Stimulated activated CD8-positive, alpha-beta memory T cell treated with anti-CD3 and anti-CD28 coated beads, Interleukin-4, amount 100 ng/mL, for 1 hour (primary cell): Measurements from ENCODE around the gene ACACB.

Experiments
- DNase-seq, 2 donors: peaks; one replicate each; pipeline ENCODE4 v3.0.0-alpha.2; 2020; ENCODE audit warnings: low read depth in 2 of 2, low spot score in 1 of 2

Gene ACACB

DNA sequence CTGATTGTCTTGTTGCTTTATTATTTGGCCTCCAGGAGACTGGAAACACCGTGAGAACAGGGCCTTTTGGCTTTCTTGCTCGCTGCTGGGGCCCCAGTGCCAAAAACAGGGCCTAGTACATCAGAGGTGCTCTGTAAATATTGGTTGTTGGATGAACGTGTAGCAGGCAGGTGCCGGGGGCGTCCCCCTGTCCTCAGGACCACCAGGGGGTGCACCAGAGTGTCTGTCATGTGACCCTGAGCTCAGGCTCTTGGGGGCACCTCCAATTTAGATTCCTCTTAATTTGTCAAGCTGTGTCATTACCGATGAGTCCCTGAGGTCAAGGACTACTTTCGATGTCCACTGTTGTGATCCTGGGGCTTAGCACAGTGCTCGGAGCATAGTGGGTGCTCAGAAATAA is 87.1 kb downstream of the ACACB start:
- no peak for DNase-seq

DNA sequence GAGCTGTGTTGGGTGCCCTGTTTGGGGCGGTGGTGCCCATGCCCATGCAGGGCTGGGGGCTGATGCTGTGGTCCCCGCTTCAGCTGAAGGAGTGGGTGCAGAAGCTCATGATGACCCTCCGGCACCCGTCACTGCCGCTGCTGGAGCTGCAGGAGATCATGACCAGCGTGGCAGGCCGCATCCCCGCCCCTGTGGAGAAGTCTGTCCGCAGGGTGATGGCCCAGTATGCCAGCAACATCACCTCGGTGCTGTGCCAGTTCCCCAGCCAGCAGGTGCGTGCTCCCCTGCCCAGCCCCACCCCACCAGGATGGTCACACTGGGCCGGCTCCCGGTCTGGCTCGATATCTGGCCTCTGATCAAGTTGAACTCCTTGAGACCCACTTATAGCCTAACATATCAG is 92.7 kb downstream of the ACACB start:
- no peak for DNase-seq

DNA sequence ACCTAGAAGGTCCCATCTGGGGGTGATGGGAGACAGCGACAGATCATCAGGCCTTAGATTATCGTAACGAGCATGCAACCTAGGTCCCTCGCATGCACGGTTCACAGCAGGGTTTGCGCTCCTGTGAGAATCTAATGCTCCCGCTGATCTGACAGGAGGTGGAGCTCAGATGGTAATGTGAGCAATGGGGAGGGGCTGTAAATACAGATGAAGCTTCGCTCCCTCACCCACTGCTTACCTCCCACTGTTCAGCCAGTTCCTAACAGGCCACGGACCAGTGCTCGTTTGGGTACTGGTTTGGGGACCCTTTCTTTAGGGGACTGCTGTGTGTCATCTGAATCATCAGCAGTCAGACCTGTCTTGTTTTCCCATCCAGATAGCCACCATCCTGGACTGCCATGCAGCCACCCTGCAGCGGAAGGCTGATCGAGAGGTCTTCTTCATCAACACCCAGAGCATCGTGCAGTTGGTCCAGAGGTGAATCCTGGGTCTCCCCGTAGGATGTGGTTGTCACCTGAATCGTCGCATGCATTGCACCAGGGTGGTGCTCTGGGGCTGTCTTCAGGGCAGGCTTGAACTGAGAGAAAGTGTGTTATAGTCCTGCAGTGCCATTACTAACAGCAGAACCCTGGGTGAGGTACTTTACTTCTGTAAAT is 96.2 kb downstream of the ACACB start:
- DNase-seq = no peak

DNA sequence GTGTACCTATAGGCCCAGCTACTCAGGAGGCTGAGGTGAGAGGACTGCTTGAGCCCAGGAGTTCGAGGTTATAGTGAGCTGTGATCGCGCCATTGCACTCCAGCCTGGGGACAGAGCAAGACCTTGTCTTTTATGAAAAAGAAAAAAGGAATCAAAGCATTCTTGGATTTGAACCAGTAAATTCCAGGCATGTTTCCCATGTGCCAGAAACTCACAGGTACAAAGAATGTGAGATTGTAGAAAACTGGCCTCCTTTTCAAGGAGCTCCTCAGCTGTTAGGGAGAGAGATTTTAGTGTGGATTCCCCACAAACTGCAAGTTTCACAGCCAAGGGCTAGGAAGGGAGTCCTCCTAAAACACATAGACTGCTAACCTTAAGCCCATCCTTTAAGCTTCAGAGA is 97.7 kb downstream of the ACACB start:
- no peak for DNase-seq

DNA sequence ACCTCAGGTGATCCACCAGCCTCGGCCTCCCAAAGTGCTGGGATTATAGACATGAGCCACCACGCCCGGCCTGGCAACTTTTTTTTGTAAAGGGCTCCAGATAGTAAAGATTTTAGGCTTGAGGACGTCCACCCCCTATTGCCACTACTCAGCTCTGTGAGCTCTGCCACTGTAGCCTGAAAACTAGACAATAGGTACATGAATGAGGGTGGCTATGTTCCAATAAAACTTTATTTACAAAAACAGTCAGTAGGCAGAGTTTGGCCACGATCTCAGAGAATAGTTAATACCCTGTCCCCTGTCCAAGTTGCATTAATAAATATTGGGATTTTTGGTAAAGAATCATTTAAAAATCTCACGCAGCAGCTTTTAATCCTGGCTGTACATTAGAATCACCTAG is 102.6 kb downstream of the ACACB start:
- no peak for DNase-seq

DNA sequence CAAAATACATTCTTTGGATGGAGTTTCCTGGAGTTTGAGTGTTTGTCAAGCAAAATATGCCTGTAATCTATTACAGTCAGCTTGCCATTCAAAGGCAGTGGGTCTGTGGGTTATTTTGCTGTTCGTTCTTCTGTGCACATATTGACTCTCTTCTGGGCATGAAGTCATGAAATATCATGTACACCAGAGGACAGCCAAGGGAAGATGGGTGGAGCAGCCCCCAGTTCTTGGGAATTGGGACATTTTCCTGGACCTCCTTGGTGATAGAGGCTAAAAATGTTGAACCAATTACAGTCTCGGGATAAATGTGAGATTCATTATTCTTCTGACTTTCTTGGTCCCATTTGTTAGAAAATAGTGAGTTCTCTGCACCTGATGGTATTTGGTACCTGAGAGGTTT is 103.6 kb downstream of the ACACB start:
- no peak for DNase-seq

DNA sequence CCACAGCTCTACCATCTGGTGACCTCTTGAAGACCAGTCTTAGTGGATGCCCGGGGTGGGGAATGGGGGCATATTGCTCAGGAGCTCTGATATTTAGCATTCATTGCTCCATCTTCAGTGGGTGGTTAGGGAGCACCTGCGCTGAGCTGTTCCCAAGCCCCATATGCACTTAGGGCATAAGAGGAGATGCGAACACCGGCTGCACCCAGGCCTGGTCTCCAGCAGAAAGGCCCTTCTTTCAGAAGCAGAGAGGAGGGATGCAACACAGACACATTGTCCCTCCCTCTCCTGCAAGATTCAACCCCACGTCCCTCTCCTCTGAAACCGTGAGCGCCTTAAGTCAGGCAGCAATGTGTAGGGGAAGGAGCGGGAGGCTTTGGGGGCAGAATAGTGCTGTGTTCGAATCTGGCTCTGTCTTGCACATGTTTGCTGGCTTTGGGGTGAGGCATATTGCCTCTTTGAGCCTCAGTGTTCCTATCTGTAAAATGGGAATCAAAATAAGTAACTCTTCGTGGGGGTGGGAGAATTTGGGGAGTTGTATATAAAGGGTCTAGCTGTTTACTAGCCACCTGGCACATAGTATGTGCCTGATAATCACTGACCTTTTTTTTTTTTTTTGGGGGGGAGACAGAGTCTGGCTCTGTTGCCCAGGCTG is 105.0 kb downstream of the ACACB start:
- no peak for DNase-seq

DNA sequence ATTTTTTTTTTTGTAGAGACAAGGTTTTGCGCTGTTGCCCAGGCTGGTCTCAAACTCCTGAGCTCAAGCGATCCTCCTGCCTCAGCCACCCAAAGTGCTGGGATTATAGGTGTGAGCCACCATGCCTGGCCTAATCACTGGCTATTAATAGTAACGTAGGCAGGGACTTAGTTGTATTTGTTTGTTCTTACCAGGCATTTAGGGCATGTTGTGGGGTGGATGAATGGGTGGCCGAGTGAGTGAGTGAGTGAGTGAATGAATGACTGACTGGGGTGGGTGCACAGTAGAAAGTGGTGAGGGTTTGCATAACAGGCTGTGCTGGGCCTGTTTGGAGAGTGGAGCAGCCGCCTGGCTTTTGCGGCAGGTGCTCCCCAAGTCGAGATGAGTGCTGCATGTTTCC is 105.7 kb downstream of the ACACB start:
- no peak for DNase-seq

DNA sequence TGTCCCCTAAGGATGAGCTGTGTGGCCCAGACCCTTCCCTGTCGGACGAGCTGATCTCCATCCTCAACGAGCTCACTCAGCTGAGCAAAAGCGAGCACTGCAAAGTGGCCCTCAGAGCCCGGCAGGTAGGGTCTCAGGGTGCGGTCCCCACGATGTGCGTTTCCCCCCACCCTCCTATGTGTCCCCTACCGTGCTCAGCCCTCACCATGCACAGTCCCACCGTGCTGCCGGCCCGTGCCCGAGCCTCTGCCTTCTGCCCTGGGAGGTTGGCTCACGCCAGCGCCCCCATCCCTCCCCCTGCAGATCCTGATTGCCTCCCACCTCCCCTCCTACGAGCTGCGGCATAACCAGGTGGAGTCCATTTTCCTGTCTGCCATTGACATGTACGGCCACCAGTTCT is 106.1 kb downstream of the ACACB start:
- no peak for DNase-seq

DNA sequence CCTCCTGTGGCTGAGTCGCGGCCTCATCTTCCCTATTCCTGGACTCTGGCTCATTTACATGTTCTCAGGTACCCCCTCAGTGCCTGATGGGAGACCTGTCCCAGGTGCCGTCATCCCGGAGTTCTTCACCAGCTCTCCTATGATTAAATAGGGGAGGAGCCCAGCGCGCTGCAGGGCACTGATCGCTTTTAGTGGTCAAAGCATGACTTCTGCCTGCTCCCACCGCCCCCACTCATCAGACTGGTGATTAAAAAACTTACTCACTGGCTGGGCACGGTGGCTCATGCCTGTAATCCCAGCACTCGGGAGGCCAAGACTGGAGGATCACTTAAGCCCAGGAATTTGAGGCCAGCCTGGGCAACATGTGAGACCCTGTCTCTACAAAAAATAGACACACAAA is 106.8 kb downstream of the ACACB start:
- no peak for DNase-seq

DNA sequence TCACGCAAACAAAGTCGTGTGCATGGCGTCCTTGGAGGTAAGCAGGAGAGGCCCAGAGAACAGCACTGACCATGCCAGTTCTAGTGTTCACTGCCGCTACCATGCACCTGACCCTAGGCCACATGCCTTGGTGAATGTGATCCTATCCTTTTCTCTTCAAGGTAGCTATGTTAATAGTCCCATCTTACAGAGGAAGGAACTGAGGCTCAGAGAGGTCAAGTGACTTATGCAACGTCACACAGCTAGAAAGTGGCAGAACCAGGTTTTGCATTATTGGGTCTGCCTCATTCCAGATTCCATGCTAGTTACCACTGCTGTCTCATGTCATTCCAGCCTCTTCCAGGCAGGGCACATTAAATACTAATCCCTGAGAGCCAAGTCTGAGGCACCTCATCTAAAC is 107.5 kb downstream of the ACACB start:
- DNase-seq = no peak

DNA sequence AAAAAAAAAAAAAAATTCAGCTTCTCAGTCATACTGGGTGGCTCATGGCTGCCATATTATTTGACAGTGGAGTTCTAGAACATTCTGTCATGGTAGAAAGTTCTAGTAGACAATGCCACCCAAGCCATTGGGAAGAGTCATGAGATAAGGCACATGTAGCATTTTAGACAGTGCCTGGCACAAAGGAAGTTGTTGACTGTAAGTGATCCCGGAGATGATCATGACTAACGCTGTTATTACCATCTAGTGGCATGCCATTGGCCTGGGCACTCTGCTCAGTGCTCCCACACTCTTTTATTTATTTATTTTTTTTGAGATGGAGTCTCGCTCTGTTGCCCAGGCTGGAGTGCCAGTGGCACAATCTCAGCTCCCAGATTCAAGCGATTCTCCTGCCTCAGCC is 112.3 kb downstream of the ACACB start:
- DNase-seq = no peak

DNA sequence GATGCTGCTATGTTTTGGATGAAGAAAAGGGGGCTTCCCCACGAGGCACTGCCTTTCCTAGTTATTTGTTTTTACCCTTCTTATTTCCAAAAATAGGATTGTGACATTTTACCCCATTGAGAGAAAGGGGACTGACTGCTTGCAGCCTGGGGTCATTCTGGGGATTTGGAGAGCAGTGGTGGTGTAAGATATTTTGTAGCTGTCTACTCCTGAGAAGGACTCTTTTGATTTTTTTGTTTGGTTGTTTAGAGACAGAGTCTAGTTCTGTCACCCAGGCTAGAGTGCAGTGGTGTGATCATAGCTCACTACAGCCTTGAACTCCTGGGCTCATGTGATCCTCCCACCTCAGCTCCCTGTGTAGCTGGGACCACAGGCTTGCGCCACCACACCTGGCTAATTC is 113.8 kb downstream of the ACACB start:
- no peak for DNase-seq

DNA sequence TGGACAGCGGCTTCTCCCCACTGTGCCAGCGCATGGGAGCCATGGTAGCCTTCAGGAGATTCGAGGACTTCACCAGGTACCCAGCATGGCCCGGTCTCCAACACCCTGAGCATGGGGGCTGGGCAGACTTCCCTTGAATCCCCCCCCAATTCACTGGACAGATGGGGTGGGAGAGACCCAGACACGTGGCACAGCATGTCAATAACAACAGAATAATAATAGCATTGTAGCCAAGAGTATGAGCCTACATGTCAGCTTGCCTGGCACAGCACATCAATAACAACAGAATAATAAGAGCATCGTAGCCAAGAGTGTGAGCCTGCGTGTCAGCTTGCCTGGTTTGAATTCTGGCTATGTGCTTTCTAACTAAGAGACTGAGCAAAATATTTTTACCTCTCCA is 116.3 kb downstream of the ACACB start:
- no peak for DNase-seq

DNA sequence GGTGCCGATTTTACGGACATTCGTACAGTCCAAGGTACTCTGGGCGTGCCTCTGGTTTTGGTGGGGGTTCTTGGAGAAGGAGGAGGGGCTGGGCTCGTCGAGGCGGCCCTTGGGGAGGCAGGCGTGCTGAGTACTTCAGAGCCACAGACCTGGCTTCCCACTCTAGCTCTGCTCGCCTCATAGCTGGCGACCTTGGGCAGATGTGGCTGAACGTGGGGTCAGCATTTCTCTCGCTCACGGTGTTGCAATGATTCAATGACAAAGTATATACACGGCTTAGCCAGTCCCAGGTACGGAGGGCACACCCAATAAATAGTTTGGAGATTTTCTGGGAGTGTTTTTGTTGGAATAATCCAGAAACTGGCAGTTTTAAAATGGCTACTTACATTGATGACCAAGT is 117.6 kb downstream of the ACACB start:
- DNase-seq = no peak

DNA sequence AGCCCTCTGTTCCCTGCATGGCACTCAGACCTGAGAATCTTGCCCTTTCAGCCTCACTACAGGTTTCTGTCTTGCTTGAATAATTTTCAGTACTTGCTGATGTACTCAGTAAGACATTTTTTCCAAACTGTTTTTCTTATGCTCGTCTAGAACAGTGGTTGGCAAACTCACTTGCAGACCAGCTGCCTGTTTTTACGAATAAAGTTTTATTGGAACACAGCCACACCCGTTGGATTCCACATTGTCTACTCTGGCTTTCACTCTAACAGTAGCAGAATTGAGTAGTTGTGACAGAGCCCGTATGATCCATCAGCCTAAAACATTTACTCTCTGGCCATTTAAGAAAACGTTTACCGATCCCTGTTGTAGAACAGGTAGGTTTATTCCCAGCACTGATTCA is 119.9 kb downstream of the ACACB start:
- DNase-seq = no peak

DNA sequence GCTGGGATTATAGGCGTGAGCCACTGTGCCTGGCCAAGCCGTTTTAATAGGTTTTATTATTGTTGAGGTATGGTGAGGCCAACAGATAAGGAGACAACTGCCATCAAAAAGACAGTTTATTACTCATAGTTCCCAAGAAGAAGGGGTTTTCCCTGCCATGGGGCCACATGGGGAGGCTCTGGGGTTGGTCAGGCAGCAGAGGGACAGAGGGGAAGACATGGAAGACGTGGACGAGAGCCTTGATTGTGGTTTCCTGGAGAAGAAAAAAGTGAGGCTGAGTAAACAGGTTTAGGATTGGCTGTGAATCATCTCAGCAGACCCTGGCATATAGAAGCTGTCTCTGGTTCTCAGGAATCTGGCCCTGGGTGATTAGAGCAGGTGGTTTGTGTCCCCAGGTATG is 122.8 kb downstream of the ACACB start:
- DNase-seq = no peak

DNA sequence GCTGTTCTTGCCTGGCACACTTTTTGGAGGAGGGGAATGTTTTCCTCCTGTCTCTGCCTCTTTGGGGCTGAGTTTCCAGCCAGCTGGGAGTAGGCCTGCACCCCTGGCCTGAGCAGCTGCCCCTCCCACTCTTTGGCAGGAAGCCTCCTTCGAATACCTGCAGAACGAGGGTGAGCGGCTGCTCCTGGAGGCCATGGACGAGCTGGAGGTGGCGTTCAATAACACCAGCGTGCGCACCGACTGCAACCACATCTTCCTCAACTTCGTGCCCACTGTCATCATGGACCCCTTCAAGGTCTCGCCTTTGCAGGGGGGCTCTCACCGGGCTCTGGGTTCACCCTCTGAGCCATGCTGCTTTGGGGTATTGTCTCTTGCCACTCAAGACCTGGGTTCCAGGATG is 123.3 kb downstream of the ACACB start:
- DNase-seq = no peak

DNA sequence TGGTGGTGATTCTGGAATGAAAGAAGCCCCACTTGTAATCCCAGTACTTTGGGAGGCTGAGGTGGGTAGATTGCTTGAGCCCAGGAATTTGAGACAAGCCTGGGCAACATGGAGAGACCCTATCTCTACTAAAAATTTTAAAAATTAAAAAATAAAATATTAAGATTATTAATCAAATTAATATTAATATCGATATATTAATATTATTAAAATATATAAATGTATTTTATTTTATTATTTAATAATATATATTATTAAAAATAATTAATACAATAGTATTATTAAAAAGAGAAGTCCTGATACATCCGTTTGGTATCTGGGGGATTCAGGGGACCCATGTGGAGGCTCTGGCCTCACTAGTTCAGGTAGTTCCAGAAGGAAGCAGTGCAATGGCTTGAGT is 124.0 kb downstream of the ACACB start:
- no peak for DNase-seq

DNA sequence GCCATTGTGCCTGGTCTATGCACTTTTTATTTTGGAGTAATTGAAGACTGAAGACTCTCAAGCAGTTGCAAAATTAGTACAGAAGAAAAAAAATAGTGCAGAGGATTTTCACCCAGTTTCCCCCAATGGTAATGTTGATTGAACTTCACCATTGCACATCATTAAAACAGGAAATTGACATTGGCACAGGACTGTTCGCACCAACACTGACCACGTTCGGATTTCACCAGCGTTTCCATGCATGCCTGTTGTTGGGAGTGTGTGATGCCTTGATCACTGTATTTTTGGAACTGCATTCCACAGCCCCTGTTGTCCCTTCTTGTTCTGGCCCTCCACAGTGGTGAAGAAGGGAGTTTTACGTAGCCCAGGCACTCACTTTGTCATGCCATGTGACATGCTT is 125.5 kb downstream of the ACACB start:
- no peak for DNase-seq

DNA sequence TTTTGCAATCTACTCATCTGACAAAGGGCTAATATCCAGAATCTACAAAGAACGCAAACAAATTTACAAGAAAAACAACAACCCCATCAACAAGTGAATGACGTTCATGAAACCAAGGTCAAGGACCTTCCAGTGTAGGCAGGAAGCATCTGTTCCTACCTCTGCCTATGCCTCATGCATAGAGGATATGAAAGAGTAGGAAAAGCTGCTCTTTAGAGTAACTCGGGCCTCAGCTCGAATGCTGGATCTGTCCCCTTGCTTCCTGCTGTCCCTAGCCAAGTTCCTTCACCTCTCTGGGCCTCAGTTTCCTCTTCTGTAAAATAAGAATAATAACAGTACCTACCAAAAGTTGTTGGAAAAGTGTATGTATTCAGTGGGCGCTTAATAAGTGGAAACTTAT is 127.7 kb downstream of the ACACB start:
- no peak for DNase-seq

DNA sequence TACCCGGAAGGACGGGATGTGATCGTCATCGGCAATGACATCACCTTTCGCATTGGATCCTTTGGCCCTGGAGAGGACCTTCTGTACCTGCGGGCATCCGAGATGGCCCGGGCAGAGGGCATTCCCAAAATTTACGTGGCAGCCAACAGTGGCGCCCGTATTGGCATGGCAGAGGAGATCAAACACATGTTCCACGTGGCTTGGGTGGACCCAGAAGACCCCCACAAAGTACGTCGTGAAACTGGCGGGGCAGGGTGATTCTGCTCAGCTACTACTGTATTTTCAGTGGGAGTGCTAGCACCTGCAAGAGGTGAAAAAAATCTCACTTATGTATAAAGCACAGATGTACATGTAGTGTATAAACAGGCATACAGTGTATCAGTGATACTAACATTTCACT is 129.8 kb downstream of the ACACB start:
- DNase-seq = no peak
